D341Med (cell line): ENCODE measurements around the gene SEMA3D.
A peak's percentile ranks its signal among the peaks of the same experiment; 100 is the strongest.
"Not testable (repeated sequence)": the region's sequence is repeated elsewhere in the genome, so short reads cannot be mapped to it uniquely, and the experiment has no call there.

ENCODE experiments used
- DNase-seq: peaks from one replicate; pipeline ENCODE4 v3.0.0; 2012; ENCODE audit warnings: low spot score

The SEMA3D gene

DNA sequence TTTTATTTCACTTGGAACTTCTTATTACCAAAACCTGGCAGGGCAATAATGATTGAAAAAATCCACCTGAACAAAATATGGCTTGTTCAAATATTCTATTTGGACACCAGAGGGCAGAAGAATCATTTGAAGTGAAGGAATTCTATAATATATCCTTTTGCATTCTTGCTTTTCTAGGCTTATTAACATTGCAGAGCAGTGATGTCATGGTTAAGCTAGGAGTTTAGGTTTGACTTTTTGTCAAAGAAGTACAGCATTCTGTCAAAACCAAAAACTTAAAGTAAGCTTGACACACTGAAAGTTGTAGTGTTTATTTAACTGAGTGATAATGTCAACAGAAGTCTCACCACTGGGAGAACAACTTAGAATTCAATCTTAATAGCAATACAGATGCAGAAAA, 156.0 kb downstream of the SEMA3D start:
- peak; percentile 12 for DNase-seq

GRCh38 chr7:85025312-85025756, 161.5 kb downstream of the SEMA3D start:
- no peak for DNase-seq

GRCh38 chr7:85023916-85024315, 162.9 kb downstream of the SEMA3D start:
- no peak for DNase-seq

DNA sequence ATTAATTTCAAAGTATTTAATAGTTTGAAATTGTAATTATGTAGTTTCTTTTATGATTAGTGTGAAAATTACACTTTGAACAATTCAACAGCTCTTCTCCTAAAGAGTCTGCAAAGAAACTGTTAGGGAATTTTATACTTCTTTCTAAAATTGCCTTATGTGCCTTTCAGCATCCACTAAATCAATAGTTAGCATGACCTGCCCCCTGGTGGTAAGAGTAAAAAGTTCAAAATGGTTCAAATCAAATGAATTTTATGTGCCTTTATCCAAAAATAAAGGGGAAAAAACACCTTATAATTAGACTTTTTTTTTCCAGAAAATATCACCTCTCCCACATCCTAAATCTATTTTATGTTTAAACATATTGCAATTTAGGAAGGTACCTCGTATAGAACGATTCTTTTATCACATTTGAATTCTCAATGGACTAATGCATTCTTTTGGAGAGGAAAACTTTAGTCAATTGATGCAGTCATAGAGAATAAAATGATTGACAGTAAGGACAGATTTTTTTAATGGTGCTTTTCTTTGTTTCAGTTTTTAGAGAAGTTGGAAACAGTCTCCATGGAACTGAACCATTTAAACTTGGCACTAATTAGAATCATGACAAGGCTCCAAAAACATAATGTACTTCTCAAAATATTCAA, 163.7 kb downstream of the SEMA3D start:
- DNase-seq: peak; percentile 21

DNA sequence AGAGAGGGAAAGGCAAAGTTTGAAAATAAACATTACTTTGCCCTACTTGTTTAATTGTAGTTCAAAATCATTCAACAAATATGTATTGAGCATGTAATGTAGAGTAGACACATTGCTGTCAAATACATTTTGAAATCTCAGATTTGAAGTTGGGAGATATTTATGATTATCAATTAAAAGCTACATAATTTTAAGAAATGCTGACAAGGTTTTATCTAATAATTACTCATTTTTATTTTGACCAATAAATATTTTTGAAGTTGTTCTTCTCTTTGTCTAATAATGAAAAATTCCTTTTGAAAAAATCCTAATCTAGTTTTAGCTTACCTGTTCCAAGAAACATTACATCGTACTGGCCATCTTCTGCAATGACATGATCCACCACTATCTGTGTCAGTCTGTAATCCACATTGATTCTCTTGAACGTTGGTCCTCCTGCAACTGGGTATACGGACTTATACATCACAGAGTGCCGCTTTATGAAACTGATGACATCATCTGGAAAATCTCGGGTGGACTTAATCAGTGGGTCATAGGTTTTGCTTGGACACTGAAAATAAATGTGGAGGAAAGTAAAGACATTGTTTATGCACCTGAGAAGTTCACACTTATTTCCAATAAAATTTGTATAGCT, 164.7 kb downstream of the SEMA3D start:
- DNase-seq: no peak

DNA sequence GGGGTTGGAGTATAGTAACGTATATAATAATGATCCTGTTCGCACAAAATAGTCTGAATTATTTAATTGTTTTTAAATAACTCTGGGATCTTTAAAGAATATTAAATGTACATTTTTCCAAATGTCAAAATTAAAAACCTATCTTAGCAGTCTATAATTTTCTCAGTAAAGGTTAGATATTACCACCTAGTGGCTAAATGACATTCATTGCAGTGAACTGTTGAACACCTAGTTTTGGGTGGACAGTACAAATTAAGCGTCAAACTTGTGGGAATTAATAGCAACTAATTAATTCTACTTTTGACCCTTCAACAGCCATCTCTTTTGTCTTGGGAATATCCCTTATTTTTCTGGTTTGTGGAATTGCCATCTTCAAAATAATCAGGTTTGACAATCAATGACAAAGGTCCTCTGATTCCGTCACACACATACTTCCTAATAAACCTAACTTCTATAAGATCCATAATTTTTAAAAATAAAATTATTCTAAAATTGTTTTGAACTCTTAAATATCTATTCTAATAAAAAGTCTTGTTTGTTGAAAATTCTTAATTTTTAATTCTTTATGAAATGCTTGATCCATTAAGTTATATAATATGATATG, 165.7 kb downstream of the SEMA3D start:
- DNase-seq: no peak

DNA sequence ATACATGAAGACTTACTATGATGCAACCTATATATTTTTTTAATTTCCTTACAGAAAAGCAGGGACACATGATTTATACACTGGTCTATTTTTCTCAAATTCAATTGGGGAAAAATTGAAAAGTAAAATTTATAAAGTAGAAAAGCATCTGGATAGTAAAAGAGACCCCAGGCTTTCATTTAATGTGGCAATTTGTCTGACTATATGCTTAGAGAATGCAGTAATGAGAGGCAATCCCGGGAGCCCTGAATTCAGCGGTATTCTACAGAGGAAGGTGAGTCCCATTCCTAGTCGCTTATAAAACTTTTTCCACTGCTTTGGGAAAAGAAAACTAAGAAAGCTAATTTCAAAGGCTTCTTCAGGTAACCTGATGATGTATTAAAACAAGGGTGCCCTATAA, 167.1 kb downstream of the SEMA3D start:
- no peak for DNase-seq

DNA sequence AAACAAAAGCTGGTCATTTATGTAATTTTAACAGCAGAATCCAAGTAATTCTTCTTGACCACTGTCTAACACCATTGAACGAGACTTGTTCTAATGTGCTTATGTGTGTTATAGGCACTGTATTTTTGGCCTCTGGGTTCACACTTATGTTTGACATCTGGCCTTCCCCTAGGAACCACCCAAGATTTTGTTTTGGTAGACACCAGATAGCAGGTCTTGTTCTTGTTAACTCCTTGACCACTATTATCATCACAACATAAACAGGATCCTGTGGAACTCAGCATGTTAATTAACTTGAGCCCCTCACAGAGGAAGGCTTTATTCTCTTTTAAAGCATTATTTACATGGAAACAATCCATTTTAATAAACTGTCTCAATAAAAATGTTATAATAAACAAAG, 167.7 kb downstream of the SEMA3D start:
- DNase-seq: no peak

- no peak for DNase-seq
Observed at GRCh38 chr7:85018498-85018897, 168.4 kb downstream of the SEMA3D start.

GRCh38 chr7:85016286-85016685, 170.6 kb downstream of the SEMA3D start:
- DNase-seq: no peak

DNA sequence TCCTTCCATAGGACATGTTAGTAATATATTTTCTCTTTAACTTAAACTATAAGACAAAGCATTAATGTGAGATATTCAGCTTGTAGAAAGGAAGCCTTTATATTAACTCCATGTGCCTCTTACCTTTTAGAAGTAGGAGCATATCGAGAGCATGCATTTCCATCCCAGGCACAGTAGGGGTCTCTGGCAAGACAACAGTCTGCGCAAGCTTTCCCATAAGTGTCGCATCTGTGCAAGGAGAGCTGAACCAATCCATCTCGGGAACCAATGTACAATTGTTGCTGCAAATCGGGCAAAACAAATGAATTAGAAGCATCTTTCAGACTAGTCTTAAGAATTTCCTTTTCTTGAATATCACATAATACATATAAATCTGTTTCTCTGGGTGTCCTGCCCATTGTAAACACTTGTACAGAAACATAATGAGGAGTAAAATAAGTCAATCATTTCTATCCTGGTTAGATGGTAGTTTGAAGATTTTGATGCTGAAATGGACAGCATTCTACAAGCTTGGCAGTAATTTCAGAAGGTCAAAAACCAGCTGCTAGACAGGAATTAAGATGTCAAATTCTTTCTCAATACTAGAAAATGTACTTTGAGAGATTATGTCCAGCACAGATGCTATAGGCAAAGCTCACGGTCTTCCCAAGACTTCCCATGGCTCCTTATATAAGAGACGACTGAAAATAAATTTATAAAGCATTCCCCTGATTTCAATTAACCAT, 171.8 kb downstream of the SEMA3D start:
- peak; percentile 46 for DNase-seq

- DNase-seq: no peak
Observed at GRCh38 chr7:85011127-85011526, 175.7 kb downstream of the SEMA3D start.

DNA sequence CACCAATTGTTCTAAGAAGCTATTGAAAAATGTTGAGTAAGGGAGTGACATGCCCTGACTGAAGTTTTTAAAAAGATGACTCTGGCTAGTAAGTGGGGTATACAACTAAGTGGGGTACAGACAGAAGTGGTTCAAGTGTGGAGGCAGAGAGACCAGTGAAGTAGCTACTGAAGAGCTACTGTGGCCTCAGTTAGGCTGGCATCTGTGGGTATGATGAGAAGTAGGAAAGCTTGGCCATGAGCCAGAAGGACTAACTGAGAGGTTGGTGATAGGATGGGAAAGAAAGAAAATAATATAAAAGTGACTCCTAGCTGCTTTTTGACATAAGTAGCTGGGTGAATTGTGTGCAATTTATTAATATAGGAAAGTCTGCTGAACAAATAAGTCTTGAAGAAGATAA, 176.6 kb downstream of the SEMA3D start:
- no peak for DNase-seq

- DNase-seq: no peak
Observed at GRCh38 chr7:85006754-85007153, 180.1 kb downstream of the SEMA3D start.

DNA sequence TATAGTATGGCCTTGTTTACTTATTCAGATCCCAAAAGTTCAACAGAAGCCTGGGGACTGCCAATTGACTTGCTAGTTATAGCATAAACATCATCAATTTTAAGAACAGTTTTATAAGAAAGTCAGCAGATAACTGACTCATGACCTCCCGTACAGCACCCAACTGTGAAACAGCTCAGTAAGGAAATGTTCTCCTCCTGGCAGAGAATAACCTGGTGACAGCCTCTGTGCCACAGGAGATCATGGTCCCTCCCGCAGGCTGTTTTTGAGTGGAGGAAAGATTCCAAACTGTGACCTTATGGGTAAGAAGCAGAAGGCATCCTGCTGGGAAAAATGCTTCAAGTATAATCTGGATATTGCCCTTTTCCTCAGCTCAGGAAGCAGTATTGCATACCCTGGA, 182.5 kb downstream of the SEMA3D start:
- DNase-seq: no peak

DNA sequence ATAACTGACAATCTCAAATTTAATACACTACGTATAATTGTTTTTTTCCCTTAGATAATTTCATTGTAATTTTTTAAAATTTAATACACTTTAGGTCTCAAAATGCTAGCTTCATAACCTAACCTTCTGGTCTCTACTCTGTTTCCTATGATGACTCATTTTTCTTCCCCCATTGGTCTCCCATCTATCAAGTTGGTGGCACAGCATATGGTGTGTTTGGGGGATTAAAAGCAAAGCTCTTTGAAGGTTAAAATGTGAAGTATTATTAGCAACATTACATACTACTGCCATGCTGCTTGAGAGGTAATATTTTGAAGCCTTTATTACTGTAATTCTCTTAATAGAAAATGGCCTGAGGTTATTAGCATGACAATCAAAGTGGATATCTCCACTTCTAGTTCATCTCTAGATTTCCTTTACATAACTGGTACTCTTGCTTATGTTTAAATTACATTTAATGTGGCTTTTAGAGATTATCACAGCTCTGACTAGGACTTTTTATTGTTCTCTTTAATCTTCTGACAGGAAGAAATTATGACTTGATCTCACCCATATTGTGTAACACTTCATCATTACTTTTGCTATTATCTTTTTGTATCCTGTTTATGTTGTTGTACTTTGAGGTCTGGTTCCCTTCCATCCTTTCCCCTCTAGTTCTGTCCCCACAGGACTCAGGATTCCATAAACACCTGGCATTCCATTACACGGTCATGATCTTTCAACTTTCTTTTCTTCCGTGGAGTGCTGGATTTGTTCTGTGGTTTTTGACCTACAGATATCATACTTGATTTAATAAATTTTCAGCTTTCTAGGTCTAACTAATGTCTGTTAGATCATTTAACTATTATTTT, 185.1 kb downstream of the SEMA3D start:
- peak; percentile 16 for DNase-seq

- DNase-seq: peak; percentile 20
Observed at GRCh38 chr7:85000735-85001350, 186.0 kb downstream of the SEMA3D start.

DNA sequence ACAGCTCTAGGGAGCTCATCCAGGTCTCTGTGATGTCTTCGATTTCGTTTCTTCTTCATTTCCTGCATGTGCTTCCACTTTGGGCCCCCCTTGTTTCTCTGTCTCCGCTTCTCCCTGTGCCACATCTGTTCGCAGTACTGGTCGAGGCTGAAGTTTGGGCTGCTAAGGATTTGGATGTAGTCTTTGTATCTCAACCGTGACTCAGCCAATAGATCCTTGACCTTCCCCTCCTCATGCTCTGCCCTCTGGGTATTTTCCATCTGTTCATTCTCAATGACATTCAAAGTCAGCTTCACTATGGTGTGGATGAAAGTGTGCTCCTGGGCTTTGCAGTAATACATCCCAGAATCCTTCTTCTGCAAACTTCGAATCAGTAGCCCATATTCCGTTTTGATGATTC, 187.4 kb downstream of the SEMA3D start:
- no peak for DNase-seq

- no peak for DNase-seq
Observed at GRCh38 chr7:84998665-84999064, 188.2 kb downstream of the SEMA3D start.

- no peak for DNase-seq
Observed at GRCh38 chr7:84997626-84998025, 189.2 kb downstream of the SEMA3D start.

- not testable (repeated sequence) for DNase-seq
Observed at GRCh38 chr7:84992954-84993353, 193.9 kb downstream of the SEMA3D start.
